IPS-NIHi7 (cell line): ENCODE results near the gene PACSIN1.

Experiments
- DNase-seq: peaks from one replicate; pipeline ENCODE4 v3.0.0; 2012; ENCODE audit warnings: mixed read lengths; ENCODE audit errors: extremely low spot score

The PACSIN1 gene

DNA sequence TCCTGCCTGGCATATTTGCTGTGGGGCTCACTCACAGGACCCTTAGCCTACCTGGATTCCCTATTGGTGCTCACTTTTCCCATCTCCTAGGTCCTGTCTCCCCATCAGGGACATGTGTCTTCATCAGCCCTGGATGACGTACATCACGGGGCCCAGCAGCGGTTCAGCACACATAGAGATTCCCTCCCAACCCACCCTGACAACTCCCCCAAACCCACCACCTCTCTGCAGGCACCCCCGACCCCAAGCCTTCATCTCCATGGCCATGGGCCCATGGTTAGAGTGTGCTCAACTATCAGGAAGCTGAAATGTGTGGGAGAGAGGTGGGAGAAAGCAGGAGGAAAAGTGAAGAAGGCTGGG lies 115.7 kb downstream of the PACSIN1 start:
- DNase-seq: no peak

DNA sequence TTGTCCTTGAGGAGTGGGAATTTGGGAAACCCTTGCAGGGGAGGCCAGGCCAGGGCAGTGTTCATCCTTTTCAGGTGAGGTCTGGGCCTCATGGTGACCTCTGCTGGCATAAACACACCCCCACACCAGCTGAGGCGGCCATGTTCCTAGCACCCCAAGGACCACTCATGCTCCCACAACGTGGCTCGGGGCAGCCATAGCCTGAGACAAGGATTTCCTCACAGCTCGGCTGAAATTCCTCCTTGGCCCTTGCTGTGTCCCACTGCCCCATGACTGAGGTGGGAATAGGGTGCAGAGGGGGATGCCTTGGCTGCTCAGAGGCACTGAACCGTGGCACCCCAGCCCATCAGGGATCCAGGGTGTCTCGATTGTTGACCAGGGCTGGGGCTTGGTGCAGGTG lies 117.6 kb downstream of the PACSIN1 start:
- no peak for DNase-seq

DNA sequence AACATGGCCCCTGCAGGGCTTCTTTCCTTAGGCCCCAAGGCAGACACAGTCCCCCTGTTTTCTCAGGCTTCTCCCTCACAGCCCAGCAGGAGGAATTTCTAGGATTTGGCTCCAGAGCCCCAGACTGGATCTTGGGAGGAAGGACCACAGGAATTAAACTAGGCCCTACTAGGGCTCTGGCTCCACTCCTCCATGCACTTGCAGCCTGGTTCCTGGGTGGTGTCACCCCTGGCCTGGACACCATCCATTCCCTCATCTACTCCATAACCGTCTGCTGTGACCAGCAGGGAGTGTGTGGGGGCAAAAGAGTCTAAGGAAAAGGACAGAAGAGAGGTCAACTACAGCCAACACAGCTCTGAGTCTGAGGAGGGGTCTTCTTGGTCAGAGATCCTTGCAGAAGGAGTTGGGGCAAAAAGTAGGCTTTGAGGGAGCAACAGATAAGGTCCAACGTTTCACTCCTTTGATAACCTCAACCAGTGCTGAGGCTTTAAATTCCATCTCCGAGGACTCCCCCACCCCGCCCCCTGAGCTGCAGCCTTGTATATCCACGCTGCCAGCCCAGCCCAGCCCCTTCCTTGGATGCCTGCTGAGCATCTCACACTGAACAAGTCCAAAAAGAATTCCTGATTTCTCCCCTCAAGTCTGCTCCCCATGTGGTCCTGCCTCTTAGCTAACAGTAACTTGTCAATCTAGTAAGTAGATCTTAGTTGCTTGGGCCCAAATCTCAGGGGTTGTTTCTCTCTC lies 118.2 kb downstream of the PACSIN1 start:
- DNase-seq: no peak

DNA sequence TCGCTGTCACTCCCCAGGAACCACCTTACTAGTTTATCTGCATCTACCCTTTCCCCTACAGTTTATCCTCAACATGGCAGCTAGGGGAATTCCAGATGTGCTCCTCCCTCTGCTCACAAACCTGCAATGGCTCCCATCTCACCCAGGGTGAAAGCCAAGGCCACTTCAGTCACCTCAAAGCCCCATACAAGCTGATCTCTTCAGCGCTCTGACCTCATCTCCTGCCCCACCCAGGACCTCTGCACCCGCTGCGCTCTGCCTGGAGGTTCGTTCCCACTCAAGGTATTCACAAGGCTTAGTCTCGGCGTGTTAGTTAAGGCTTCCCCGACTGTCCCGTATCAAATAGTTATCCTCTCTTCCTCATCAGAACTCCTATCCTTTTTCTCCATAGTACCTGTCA lies 118.8 kb downstream of the PACSIN1 start:
- DNase-seq: no peak
